Vagina (tissue), 2 donors: ENCODE measurements around the gene SYNPO2L.
"Not testable (repeated sequence)": the region's sequence is repeated elsewhere in the genome, so short reads cannot be mapped to it uniquely, and the experiment has no call there.

Source experiments
- POLR2A ChIP-seq, 2 donors: fragments of 450-650 bp; IDR thresholded peaks; one replicate each; pipeline ENCODE4 v1.6.1; 2017; ENCODE audit warnings: antibody characterized with exemption in 2 of 2, mild to moderate bottlenecking in 2 of 2, moderate library complexity in 2 of 2
- POLR2AphosphoS5 ChIP-seq, 2 donors: sonication (generic); formaldehyde crosslinking; IDR thresholded peaks; one replicate each; pipeline ENCODE4 v1.9.0; 2017; ENCODE audit warnings: antibody characterized with exemption in 2 of 2, mild to moderate bottlenecking in 2 of 2, low read depth in 1 of 2; ENCODE audit not compliant: insufficient read depth in 1 of 2
- TF ChIP-seq, protein P1 (sequence below), 3 experiments: fragments of 450-650 bp in 2 of 3; fragments of 200-600 bp in 1 of 3; sonication (generic) in 1 of 3; IDR thresholded peaks; one replicate each; pipeline ENCODE4 v1.5.1; 2017 to 2019; ENCODE audit warnings: antibody characterized with exemption in 3 of 3, mild to moderate bottlenecking in 2 of 3, moderate library complexity in 2 of 3

GRCh38 chr10:73674546-73674945 lies 18.7 kb upstream of the SYNPO2L start:
- TF ChIP-seq, protein P1, sequence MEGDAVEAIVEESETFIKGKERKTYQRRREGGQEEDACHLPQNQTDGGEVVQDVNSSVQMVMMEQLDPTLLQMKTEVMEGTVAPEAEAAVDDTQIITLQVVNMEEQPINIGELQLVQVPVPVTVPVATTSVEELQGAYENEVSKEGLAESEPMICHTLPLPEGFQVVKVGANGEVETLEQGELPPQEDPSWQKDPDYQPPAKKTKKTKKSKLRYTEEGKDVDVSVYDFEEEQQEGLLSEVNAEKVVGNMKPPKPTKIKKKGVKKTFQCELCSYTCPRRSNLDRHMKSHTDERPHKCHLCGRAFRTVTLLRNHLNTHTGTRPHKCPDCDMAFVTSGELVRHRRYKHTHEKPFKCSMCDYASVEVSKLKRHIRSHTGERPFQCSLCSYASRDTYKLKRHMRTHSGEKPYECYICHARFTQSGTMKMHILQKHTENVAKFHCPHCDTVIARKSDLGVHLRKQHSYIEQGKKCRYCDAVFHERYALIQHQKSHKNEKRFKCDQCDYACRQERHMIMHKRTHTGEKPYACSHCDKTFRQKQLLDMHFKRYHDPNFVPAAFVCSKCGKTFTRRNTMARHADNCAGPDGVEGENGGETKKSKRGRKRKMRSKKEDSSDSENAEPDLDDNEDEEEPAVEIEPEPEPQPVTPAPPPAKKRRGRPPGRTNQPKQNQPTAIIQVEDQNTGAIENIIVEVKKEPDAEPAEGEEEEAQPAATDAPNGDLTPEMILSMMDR (IDR thresholded peaks at IDR 0.05): not testable (repeated sequence)
- not testable (repeated sequence) for TF ChIP-seq POLR2A (IDR thresholded peaks at IDR 0.05); POLR2AphosphoS5 (IDR thresholded peaks at IDR 0.05; ENCODE audit: insufficient read depth in 1 of 2, low read depth in 1 of 2)
